Spleen (tissue), 7 donors: ENCODE results near the gene SLIRP.

Experiments used
- CTCF ChIP-seq, 11 experiments: fragments of 200-600 bp in 7 of 11; fragments of 450-650 bp in 4 of 11; sonication (generic) in 4 of 11; IDR thresholded peaks in 8 of 11; conservative IDR thresholded peaks in 3 of 11; 1 replicate in 7 of 11; 2 replicates in 4 of 11; pipeline versions ENCODE4 v1.4.0 to v1.8.0; 2016 to 2021; ENCODE audit warnings: antibody characterized with exemption in 11 of 11, inconsistent platforms in 4 of 11, mild to moderate bottlenecking in 1 of 11
- POLR2A ChIP-seq, 3 donors: fragments of 450-650 bp; IDR thresholded peaks; one replicate each; pipeline ENCODE4 v1.5.1; 2017; ENCODE audit warnings: antibody characterized with exemption in 3 of 3, mild to moderate bottlenecking in 1 of 3
- donor health status: DM: no; HTN: no; CAD: no; lungs with moderate emphysema.
- donor health status: DM: no; HTN: no; CAD: no.
- donor health status: DM: no; HTN: no; CAD: no.

- no peak for TF ChIP-seq CTCF (IDR thresholded peaks at IDR 0.05 in 8 of 11, conservative IDR thresholded peaks at IDR 0.05 in 3 of 11)
- no peak for TF ChIP-seq POLR2A (IDR thresholded peaks at IDR 0.05)
Measured at GRCh38 chr14:77717608-77718305, 9.9 kb downstream of the SLIRP start.
